IMR-90 (cell line): ENCODE measurements around the gene ANKRD37.

Source experiments
- CEBPB ChIP-seq: IDR thresholded peaks from 2 replicates; pipeline ENCODE4 v1.6.1; 2012; ENCODE audit warnings: low read depth, low read length, improper control_type of control experiment
- CTCF ChIP-seq: conservative IDR thresholded peaks from 2 replicates; pipeline ENCODE4 v1.5.1; 2012; ENCODE audit warnings: mild to moderate bottlenecking, low read depth, low read length, improper control_type of control experiment
- POLR2A ChIP-seq: IDR thresholded peaks from 2 replicates; pipeline ENCODE4 v1.6.1; 2012; ENCODE audit warnings: mild to moderate bottlenecking, low read depth, low read length
- SMC3 ChIP-seq: fragments of 150-350 bp; IDR thresholded peaks from 2 replicates; pipeline ENCODE4 v1.6.1; 2016; ENCODE audit warnings: low read depth, mild to moderate bottlenecking, antibody characterized with exemption, low read length, moderate library complexity

GRCh38 chr4:185405296-185405999 is 8.8 kb downstream of the ANKRD37 start:
- TF ChIP-seq POLR2A (no peak), SMC3 (no peak), CTCF (no peak), CEBPB (no peak)
